Measurements from ENCODE around the gene RBM48.

DNA sequence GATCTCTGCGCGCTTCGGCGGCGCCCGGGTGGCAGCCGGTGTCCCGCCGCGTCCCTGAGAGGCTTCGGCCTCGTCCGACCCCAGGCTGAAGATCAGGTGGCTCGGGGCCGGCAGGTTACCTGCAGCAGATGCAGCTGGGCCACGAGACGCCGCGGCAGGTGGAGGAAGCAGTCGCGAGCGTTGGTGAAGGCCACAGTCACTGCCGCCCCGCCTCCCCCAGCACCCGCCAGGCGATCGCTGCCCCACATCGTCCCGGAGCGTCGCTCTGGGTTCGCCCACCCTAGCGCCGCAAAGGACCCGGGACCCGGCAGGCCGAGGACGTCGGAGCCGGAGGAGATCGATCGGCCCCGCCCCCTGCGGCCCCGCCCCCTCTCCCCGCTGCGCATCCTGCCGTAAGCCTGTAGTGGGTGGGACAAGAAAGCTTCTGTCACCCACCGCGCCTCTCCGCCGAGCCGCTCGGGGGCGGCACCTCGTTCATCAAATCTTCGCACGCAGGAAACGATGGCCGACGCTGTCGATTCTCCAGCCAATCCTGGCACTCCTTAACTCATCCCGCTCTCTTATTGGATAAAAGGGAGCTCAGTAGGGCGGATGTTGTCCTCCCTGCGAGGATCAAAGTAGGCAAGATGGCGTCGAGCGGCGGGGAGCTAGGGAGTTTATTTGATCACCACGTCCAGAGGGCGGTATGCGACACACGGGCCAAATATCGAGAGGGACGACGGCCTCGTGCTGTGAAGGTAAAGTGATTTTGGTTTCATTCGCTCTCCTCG is at the start of gene RBM48, which contains the start of gene PEX1:
- TF ChIP-seq, protein P1, sequence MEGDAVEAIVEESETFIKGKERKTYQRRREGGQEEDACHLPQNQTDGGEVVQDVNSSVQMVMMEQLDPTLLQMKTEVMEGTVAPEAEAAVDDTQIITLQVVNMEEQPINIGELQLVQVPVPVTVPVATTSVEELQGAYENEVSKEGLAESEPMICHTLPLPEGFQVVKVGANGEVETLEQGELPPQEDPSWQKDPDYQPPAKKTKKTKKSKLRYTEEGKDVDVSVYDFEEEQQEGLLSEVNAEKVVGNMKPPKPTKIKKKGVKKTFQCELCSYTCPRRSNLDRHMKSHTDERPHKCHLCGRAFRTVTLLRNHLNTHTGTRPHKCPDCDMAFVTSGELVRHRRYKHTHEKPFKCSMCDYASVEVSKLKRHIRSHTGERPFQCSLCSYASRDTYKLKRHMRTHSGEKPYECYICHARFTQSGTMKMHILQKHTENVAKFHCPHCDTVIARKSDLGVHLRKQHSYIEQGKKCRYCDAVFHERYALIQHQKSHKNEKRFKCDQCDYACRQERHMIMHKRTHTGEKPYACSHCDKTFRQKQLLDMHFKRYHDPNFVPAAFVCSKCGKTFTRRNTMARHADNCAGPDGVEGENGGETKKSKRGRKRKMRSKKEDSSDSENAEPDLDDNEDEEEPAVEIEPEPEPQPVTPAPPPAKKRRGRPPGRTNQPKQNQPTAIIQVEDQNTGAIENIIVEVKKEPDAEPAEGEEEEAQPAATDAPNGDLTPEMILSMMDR (conservative IDR thresholded peaks at IDR 0.05; ENCODE audit: low read depth, low read length), result peak; percentile 75
- no peak for TF ChIP-seq EZH2 (IDR thresholded peaks at IDR 0.05; ENCODE audit: borderline replicate concordance, low read depth, low read length, poor library complexity, severe bottlenecking)
